H9 (cell line): ENCODE data around the gene SLC29A4. TPM values are rescaled to one million over a fixed set of nuclear protein-coding genes. Genes with fewer than 3 reads are reported as not detected.

Source experiments
- DNase-seq: peaks from one replicate; pipeline ENCODE4 v3.0.0-alpha.2; 2017
- H2AFZ ChIP-seq: one replicate; pipeline ENCODE4 v1.6.1; 2013; ENCODE audit warnings: mild to moderate bottlenecking, low read length, control low read depth, moderate library complexity
- H2AK5ac ChIP-seq: 2 replicates; pipeline ENCODE4 v1.6.1; 2013; ENCODE audit warnings: low read length, control low read depth, mixed read lengths; ENCODE audit not compliant: insufficient read length
- H2BK120ac ChIP-seq: one replicate; pipeline ENCODE4 v1.6.1; 2013; ENCODE audit warnings: low read depth, mild to moderate bottlenecking, low read length, control low read depth, inconsistent platforms; ENCODE audit not compliant: poor library complexity, severe bottlenecking
- H2BK12ac ChIP-seq: 2 replicates; pipeline ENCODE4 v1.6.1; 2013; ENCODE audit warnings: low read length, control low read depth, mixed read lengths, low read depth; ENCODE audit not compliant: insufficient read length
- H2BK15ac ChIP-seq: 2 replicates; pipeline ENCODE4 v1.6.1; 2013; ENCODE audit warnings: low read depth, low read length, control low read depth
- H2BK20ac ChIP-seq: one replicate; pipeline ENCODE4 v1.6.1; 2013; ENCODE audit warnings: low read depth, mild to moderate bottlenecking, low read length, control low read depth, inconsistent platforms; ENCODE audit not compliant: poor library complexity, severe bottlenecking
- H2BK5ac ChIP-seq: 2 replicates; pipeline ENCODE4 v1.6.1; 2013; ENCODE audit warnings: low read length, control low read depth, mixed read lengths; ENCODE audit not compliant: insufficient read length
- H3K14ac ChIP-seq: 2 replicates; pipeline ENCODE4 v1.6.1; 2013; ENCODE audit warnings: low read length, control low read depth; ENCODE audit not compliant: insufficient read depth
- H3K18ac ChIP-seq: 2 replicates; pipeline ENCODE4 v1.6.1; 2013; ENCODE audit warnings: low read depth, mild to moderate bottlenecking, mixed read lengths, low read length, control low read depth; ENCODE audit not compliant: insufficient read length
- H3K23ac ChIP-seq: 2 replicates; pipeline ENCODE4 v1.6.1; 2013; ENCODE audit warnings: low read length, control low read depth, mixed read lengths, low read depth; ENCODE audit not compliant: insufficient read length
- H3K23me2 ChIP-seq: 2 replicates; pipeline ENCODE4 v1.6.1; 2013; ENCODE audit warnings: low read depth, mild to moderate bottlenecking, mixed read lengths, low read length, control low read depth; ENCODE audit not compliant: insufficient read length, poor library complexity, severe bottlenecking
- H3K27ac ChIP-seq: 2 replicates; pipeline ENCODE4 v1.5.1; 2013; ENCODE audit warnings: low read length, control low read depth, mixed read lengths, low read depth; ENCODE audit not compliant: insufficient read length
- H3K27me3 ChIP-seq: 2 replicates; pipeline ENCODE4 v1.6.1; 2013; ENCODE audit warnings: low read length, control low read depth, inconsistent platforms; ENCODE audit not compliant: insufficient read depth
- H3K4ac ChIP-seq: 2 replicates; pipeline ENCODE4 v1.6.1; 2013; ENCODE audit warnings: low read depth, mild to moderate bottlenecking, control low read depth, inconsistent platforms, low read length, moderate library complexity
- H3K4me1 ChIP-seq: 2 replicates; pipeline ENCODE4 v1.6.1; 2013; ENCODE audit warnings: low read length, control low read depth, inconsistent platforms; ENCODE audit not compliant: insufficient read depth
- H3K4me2 ChIP-seq: 2 replicates; pipeline ENCODE4 v1.6.1; 2013; ENCODE audit warnings: low read length, control low read depth, mixed read lengths; ENCODE audit not compliant: insufficient read length, insufficient read depth
- H3K56ac ChIP-seq: 2 replicates; pipeline ENCODE4 v1.6.1; 2013; ENCODE audit warnings: low read depth, mild to moderate bottlenecking, mixed read lengths, low read length, control low read depth; ENCODE audit not compliant: insufficient read length
- H3K79me1 ChIP-seq: 2 replicates; pipeline ENCODE4 v1.6.1; 2013; ENCODE audit warnings: low read depth, mild to moderate bottlenecking, moderate library complexity, low read length, control low read depth, inconsistent platforms; ENCODE audit not compliant: insufficient read depth, poor library complexity, severe bottlenecking
- H3K79me2 ChIP-seq: 2 replicates; pipeline ENCODE4 v1.6.1; 2013; ENCODE audit warnings: low read length, control low read depth, inconsistent platforms; ENCODE audit not compliant: insufficient read depth
- H3K9ac ChIP-seq: 2 replicates; pipeline ENCODE4 v1.6.1; 2013; ENCODE audit warnings: low read length, control low read depth, mixed read lengths; ENCODE audit not compliant: insufficient read length; ENCODE audit errors: extremely low read depth
- H3K9me3 ChIP-seq: one replicate; pipeline ENCODE4 v1.6.1; 2013; ENCODE audit warnings: low read depth, low read length, inconsistent platforms; ENCODE audit not compliant: control insufficient read depth
- H3T11ph ChIP-seq: one replicate; pipeline ENCODE4 v1.6.1; 2013; ENCODE audit warnings: mild to moderate bottlenecking, low read length, control low read depth, inconsistent platforms
- H4K20me1 ChIP-seq: one replicate; pipeline ENCODE4 v1.6.1; 2013; ENCODE audit not compliant: control insufficient read depth, insufficient read length, insufficient read depth
- H4K5ac ChIP-seq: 2 replicates; pipeline ENCODE4 v1.6.1; 2013; ENCODE audit warnings: low read depth, mild to moderate bottlenecking, mixed read lengths, low read length, control low read depth; ENCODE audit not compliant: insufficient read length
- H4K8ac ChIP-seq: replicated peaks from 2 replicates; pipeline ENCODE4 v1.6.1; 2013; ENCODE audit warnings: low read length, control low read depth, mixed read lengths, low read depth; ENCODE audit not compliant: insufficient read length
- H4K91ac ChIP-seq: 2 replicates; pipeline ENCODE4 v1.6.1; 2013; ENCODE audit warnings: low read depth, mild to moderate bottlenecking, moderate library complexity, mixed read lengths, low read length, control low read depth; ENCODE audit not compliant: insufficient read length
- H3K27ac Mint-ChIP-seq, 3 experiments: 2 replicates in 2 of 3; 3 replicates in 1 of 3; pipeline ENCODE4 v1.8.0; 2020 to 2021; ENCODE audit warnings: mixed read lengths in 3 of 3, mild to moderate bottlenecking in 1 of 3, moderate library complexity in 1 of 3
- H3K27me3 Mint-ChIP-seq: 2 replicates; pipeline ENCODE4 v1.8.0; 2021; ENCODE audit warnings: low read depth, mild to moderate bottlenecking, moderate library complexity, mixed read lengths
- H3K36me3 Mint-ChIP-seq, 3 experiments: 2 replicates in 2 of 3; 3 replicates in 1 of 3; pipeline ENCODE4 v1.8.0; 2020 to 2021; ENCODE audit warnings: low read depth in 3 of 3, mixed read lengths in 3 of 3; ENCODE audit not compliant: insufficient read depth in 1 of 3
- H3K4me1 Mint-ChIP-seq, 2 experiments: 2 replicates each; pipeline ENCODE4 v1.8.0; 2020; ENCODE audit warnings: mixed read lengths in 2 of 2
- H3K4me3 Mint-ChIP-seq, 2 experiments: 2 replicates in 1 of 2; 3 replicates in 1 of 2; pipeline ENCODE4 v1.8.0; 2020 to 2021; ENCODE audit warnings: mild to moderate bottlenecking in 2 of 2, mixed read lengths in 2 of 2, moderate library complexity in 1 of 2
- H3K9me3 Mint-ChIP-seq, 2 experiments: 2 replicates in 1 of 2; 3 replicates in 1 of 2; pipeline ENCODE4 v1.8.0; 2020; ENCODE audit warnings: mild to moderate bottlenecking in 2 of 2, mixed read lengths in 2 of 2, moderate library complexity in 1 of 2
- WGBS: extraction: QIAGEN DNeasy Blood & Tissue Kit; methylation state at CpG from one replicate; pipeline ENCODE4 v1.1.7; 2013; ENCODE audit warnings: missing lambda C conversion rate, low lambda C conversion rate, mixed read lengths; ENCODE audit not compliant: insufficient read length; ENCODE audit errors: extremely low coverage; 5-methylcytosine and 5-hydroxymethylcytosine counted together
- total RNA-seq: library from RNA; stranded (reverse); gene quantifications from 2 replicates; pipeline ENCODE4 v1.2.1, GENCODE V29; 2021
- TF ChIP-seq, protein P1 (sequence below): fragments of 200-600 bp; sonication (generic); conservative IDR thresholded peaks from 3 replicates; pipeline ENCODE4 v1.8.0; 2021; ENCODE audit warnings: antibody characterized with exemption, mild to moderate bottlenecking

SLC29A4 gene
- total RNA-seq, 1 experiment from 2014 or later: 12.4 TPM

- Histone ChIP-seq H3K9ac (no peak overlapping the region), H3K23ac (no peak overlapping the region), H4K5ac (no peak overlapping the region), H2AK5ac (no peak overlapping the region), H2BK15ac (no peak overlapping the region), H3K56ac (no peak overlapping the region), H3K4ac (no peak overlapping the region), H3K9me3 (no peaks in the 10 kb centered on the region), H3K79me1 (no peaks in the 10 kb centered on the region), H3K4me1 (no peaks in the 10 kb centered on the region), H2BK5ac (no peak overlapping the region), H2BK12ac (no peak overlapping the region), H3K4me2 (peak overlapping the region; percentile 65), H2BK20ac (no peak overlapping the region), H3K27ac (no peak overlapping the region), H2AFZ (no peak overlapping the region), H4K91ac (no peak overlapping the region), H3K14ac (peak overlapping the region; percentile 58; the same call in 1 of the 2 replicates), H2BK120ac (no peak overlapping the region), H4K20me1 (no peaks in the 10 kb centered on the region), H3T11ph (no peak overlapping the region), H3K79me2 (no peaks in the 10 kb centered on the region), H3K23me2 (peaks cover 6% of the 10 kb centered on the region), H3K27me3 (no peaks in the 10 kb centered on the region), H3K18ac (no peak overlapping the region), H4K8ac (no peak overlapping the region)
- Mint-ChIP-seq H3K36me3 (peaks cover 7 to 31% (median 16%) of the 10 kb centered on the region in 3 experiments), H3K4me3 (peak overlapping the region; percentile 72 to 85), H3K27ac (peak overlapping the region in 1 of 3 experiments; percentile 67; a peak in 1 of 7 replicates), H3K27me3 (peaks cover 18% of the 10 kb centered on the region), H3K9me3 (peaks cover 0 to 5% of the 10 kb centered on the region in 2 experiments; a peak in 2 of 5 replicates), H3K4me1 (peaks cover 7 to 10% of the 10 kb centered on the region in 2 experiments; a peak in 3 of 4 replicates)
- no CpG with 5 or more reads among the region's 29 CpGs for WGBS
- TF ChIP-seq, protein P1, sequence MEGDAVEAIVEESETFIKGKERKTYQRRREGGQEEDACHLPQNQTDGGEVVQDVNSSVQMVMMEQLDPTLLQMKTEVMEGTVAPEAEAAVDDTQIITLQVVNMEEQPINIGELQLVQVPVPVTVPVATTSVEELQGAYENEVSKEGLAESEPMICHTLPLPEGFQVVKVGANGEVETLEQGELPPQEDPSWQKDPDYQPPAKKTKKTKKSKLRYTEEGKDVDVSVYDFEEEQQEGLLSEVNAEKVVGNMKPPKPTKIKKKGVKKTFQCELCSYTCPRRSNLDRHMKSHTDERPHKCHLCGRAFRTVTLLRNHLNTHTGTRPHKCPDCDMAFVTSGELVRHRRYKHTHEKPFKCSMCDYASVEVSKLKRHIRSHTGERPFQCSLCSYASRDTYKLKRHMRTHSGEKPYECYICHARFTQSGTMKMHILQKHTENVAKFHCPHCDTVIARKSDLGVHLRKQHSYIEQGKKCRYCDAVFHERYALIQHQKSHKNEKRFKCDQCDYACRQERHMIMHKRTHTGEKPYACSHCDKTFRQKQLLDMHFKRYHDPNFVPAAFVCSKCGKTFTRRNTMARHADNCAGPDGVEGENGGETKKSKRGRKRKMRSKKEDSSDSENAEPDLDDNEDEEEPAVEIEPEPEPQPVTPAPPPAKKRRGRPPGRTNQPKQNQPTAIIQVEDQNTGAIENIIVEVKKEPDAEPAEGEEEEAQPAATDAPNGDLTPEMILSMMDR: no peak
- no peak for DNase-seq
Observed at GRCh38 chr7:5296015-5296610, 13.4 kb downstream of the SLC29A4 start.
